Activated CD8-positive, alpha-beta memory T cell treated with anti-CD3 and anti-CD28 coated beads, Interleukin-2, amount 50 U/mL, for 1 hour (primary cell): ENCODE data around the gene PSMB8.

Experiments
- DNase-seq: peaks from one replicate; pipeline ENCODE4 v3.0.0-alpha.2; 2020; ENCODE audit errors: extremely low read depth

The PSMB8 gene

DNA sequence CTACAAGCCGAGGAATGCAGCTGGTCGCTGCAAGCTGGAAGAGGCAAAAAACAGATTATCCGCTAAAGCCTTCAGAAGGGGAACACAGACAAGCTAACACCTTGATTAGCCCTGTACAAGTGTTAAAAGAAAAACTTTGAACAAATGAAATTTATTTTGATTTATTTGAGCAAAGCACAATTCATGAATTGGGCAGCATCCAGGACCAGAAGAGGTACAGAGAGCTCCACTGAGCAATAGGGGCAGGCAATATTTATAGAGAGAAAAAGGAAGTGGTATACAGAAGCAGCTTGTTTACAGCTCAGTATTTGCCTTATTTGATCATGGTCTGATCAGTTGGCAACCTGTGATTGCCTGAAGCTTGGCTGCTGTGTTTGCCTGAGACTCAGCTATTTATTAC is 44.7 kb downstream of the PSMB8 start:
- no peak for DNase-seq

DNA sequence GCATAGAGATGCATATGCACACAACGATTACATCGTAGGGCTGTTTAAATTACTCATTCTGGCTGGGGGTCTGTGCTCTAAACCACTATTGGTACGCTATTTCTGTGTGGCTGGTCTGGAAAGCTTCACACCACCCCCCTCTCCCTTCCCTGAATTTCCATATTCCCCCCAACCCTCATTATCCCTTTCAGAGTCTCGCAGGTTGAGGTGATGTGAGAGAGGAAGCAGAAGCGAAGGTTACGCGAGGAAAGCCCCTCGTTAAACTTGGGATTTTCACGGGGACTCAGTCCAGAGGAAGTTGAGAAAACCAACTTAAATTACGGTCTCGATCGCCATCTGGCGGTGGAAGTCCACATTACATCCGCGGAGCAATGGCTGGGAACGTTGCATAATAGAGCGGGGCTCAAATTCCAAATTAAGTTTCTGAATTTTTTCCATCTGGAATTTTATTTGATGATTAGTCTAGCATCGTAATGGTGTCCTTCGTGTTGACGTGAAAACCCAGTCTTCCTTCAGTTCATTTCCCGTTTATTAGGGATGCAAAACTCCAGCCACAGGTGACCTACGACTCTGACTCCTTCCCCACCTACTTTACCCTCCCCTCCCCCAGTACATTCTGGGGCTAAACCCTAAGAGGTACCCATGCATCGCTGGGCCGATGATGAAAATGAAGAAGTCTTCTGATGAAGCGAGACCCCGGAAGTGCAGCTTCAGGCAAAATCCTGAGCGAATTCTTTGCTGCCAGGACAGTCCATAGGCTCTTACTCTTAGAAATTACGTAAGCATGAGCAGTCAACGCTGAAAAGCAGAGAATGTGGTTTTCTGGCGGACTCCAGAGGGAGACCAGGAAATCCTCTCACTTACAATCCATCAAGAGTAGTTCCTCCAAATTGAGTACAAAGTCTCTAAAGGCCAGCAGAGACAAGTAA is 46.7 kb downstream of the PSMB8 start:
- peak; percentile 33 for DNase-seq

DNA sequence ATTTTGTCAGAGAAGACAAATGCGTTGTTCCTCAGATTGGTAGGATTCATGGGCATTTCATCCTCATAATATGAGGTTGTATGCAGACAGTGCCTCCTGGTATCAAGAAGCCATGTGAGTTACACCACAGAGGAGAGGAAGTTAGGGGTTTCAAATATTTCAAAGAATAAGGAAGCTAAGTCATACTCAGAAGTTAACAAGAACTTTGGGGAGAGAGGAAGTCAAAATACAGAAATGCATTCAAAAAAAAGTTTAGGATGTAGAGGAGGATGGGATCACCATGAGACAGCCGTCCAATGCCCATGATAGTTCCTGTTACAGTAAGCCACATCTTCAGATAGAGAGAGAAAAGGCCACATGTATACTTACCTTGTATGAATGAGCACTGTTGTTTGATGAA is 49.3 kb downstream of the PSMB8 start:
- DNase-seq, result no peak

DNA sequence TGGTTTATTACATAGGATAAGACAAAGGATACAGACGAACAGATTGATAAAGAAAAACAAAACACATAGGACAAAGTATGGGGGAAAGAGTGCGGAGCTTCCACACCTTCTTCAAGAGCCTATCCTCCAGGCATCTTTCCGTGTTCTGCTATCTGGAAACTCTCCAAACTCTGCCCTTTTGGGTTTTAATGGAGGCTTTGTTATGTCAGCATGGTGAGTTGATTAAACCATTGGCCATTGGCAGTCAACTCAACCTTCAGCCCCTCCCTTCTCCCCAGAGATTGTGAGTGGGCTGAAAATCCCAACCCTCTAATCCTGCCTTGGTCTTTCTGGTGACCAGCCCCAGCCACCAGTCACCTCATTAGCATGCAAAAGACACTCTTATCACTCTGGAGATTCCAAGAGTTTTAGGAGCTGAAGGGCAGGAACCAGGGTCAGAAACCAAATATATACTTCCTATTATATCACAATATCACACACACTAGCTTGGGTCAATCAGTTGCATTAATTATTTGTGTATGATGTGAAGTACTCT is 50.9 kb downstream of the PSMB8 start:
- DNase-seq, result no peak
